ENCODE measurements around the gene MLIP. TPM values are rescaled to one million over a fixed set of nuclear protein-coding genes. Genes with fewer than 3 reads are reported as not detected.

Gene MLIP
- total RNA-seq, 4 donors from 2014 or later, result 0.42 to 3.5 (median 1.2) TPM

DNA sequence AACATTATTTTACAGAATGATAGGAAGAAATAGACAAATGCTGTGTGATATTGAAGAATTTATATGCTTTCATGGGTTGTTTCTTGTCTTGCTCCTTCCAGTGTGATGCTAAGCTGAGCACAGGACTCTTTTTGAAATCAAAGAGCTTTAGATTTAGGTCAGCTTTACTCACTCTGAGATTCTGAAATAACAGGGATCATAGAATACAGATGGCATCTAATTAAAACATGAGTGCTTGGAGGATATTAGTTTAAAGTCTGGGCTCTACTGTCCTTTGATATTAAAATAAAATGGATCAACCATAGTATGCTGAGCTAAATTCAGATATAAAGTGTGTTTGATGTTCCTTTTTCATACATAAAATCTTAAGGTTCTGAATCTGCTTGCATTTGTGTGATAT is 29.6 kb downstream of the MLIP start:
- Histone ChIP-seq H3K27ac (replicated peaks in 1 of 4) (no peak overlapping the region), H3K36me3 (peaks cover 0 to 20% (median 0%) of the 10 kb centered on the region in 4 donors), H3K9me3 (no peaks in the 10 kb centered on the region), H3K27me3 (no peaks in the 10 kb centered on the region), H3K4me3 (no peak overlapping the region), H3K4me1 (peaks cover 0 to 6% (median 4%) of the 10 kb centered on the region in 4 donors)
- no peak for DNase-seq (ENCODE audit: extremely low spot score)
- TF ChIP-seq POLR2AphosphoS5 (IDR thresholded peaks at IDR 0.05), result no peak
- no peak for TF ChIP-seq POLR2A (IDR thresholded peaks at IDR 0.05; ENCODE audit: low read depth)
- TF ChIP-seq, protein P1, sequence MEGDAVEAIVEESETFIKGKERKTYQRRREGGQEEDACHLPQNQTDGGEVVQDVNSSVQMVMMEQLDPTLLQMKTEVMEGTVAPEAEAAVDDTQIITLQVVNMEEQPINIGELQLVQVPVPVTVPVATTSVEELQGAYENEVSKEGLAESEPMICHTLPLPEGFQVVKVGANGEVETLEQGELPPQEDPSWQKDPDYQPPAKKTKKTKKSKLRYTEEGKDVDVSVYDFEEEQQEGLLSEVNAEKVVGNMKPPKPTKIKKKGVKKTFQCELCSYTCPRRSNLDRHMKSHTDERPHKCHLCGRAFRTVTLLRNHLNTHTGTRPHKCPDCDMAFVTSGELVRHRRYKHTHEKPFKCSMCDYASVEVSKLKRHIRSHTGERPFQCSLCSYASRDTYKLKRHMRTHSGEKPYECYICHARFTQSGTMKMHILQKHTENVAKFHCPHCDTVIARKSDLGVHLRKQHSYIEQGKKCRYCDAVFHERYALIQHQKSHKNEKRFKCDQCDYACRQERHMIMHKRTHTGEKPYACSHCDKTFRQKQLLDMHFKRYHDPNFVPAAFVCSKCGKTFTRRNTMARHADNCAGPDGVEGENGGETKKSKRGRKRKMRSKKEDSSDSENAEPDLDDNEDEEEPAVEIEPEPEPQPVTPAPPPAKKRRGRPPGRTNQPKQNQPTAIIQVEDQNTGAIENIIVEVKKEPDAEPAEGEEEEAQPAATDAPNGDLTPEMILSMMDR (IDR thresholded peaks at IDR 0.05), result no peak
- no peak for TF ChIP-seq EP300 (IDR thresholded peaks at IDR 0.05)
- intact Hi-C loops (cut with DNase I), result no loop called here

DNA sequence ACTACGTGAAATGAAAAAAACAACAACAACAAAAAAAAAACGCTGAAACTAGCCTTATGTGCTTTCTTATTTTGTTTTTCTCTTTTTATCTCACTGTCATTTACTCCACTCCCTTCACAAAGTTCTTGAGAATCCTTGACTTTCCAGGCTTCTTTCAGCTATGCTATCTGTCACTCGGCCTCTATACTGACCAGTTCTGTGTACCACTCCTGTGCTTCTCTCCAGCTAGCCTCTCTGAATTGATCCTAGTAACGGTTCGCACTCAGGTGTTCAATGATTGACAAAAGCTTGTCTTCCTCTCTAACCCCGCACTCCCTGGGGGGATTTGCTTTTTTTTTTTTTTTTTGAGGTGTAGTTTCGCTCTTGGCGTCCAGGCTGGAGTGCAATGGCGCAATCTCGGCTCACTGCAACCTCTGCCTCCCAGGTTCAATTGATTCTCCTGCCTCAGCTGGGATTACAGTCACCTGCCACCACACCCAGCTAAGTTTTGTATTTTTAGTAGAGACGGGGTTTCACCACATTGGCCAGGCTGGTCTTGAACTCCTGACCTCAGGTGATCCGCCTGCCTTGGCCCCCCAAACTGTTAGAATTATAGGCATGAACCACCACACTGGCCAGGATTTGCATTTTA is 31.8 kb downstream of the MLIP start:
- no peaks in the 10 kb centered on the region for H3K4me1 ChIP-seq
- peaks cover 0 to 11% (median 0%) of the 10 kb centered on the region in 4 donors for H3K36me3 ChIP-seq
- no peaks in the 10 kb centered on the region for H3K27me3 ChIP-seq
- TF ChIP-seq POLR2A (IDR thresholded peaks at IDR 0.05; ENCODE audit: low read depth), result no peak
- TF ChIP-seq, protein P1 (IDR thresholded peaks at IDR 0.05), result no peak
- TF ChIP-seq POLR2AphosphoS5 (IDR thresholded peaks at IDR 0.05), result no peak
- no peak for TF ChIP-seq EP300 (IDR thresholded peaks at IDR 0.05)
- WGBS, result 93% methylated on average over 12 of the region's 12 CpGs
- no peak overlapping the region for H3K27ac ChIP-seq (replicated peaks in 1 of 4)
- intact Hi-C loops (cut with DNase I), result no loop called here
- H3K9me3 ChIP-seq, result no peaks in the 10 kb centered on the region
- no peak overlapping the region for H3K4me3 ChIP-seq
- no peak for DNase-seq (ENCODE audit: extremely low spot score)

DNA sequence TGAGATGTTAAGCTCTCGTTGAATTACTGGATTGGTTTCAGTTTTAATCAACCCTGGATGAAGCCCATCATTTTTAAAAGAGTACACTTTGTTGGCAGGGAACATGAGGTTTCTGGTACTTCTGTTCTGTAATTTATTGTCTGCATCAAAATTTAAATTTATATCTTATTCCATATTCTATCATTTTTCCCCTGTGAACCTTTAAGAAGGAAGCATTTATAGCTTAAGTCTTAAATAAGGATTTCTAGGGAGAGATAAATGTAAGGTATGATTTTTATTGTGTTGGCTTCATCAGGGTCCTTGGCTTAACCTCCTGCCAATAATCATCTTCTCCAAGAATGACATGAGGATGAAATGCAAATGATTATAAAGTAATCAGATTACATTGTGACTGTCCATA is 40.6 kb downstream of the MLIP start:
- H3K36me3 ChIP-seq, result no peaks in the 10 kb centered on the region
- intact Hi-C loops (cut with DNase I), result no loop called here
- 75% methylated on average over 1 of the region's 1 CpG for WGBS
- no peak for TF ChIP-seq POLR2AphosphoS5 (IDR thresholded peaks at IDR 0.05)
- TF ChIP-seq POLR2A (IDR thresholded peaks at IDR 0.05; ENCODE audit: low read depth), result no peak
- no peak for TF ChIP-seq EP300 (IDR thresholded peaks at IDR 0.05)
- TF ChIP-seq, protein P1 (IDR thresholded peaks at IDR 0.05), result no peak
- no peak overlapping the region for H3K27ac ChIP-seq (replicated peaks in 1 of 4)
- no peaks in the 10 kb centered on the region for H3K9me3 ChIP-seq
- H3K4me1 ChIP-seq, result no peaks in the 10 kb centered on the region
- DNase-seq (ENCODE audit: extremely low spot score), result no peak
- H3K4me3 ChIP-seq, result no peak overlapping the region
- H3K27me3 ChIP-seq, result no peaks in the 10 kb centered on the region

DNA sequence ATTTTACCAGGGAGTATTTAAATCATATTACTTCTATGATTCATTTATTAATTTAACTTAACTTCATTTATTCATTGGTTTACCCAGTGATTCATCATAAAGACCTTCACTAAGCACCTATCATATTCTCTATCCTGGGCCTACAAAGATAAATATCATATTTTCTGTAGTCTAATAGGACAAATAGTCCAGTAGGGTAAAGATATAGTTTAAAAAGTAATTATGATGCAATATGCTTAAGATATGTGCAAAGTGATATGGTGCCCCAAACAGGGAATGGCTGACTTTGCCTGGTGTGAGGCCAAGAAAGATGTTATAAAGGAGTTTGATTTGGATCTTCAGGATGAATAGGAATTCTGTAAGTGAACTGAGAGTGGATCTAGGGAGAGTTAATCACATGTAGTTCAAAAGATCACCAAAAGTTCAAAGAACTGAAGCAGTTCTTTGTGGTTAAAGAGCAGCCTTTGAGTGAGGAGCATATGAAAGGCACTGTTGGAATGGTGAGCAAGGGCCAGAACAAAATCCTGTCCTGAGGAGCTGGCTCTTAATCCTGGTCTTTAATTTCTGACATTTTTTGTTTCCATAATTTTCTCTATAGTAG is 45.5 kb downstream of the MLIP start:
- H3K36me3 ChIP-seq, result no peaks in the 10 kb centered on the region
- TF ChIP-seq EP300 (IDR thresholded peaks at IDR 0.05) (no peak), POLR2A (IDR thresholded peaks at IDR 0.05; ENCODE audit: low read depth) (no peak), POLR2AphosphoS5 (IDR thresholded peaks at IDR 0.05) (no peak)
- TF ChIP-seq, protein P1 (IDR thresholded peaks at IDR 0.05), result no peak

More for the DNA sequence above, 45.5 kb downstream of the MLIP start:
- Histone ChIP-seq H3K9me3 (no peaks in the 10 kb centered on the region), H3K27ac (replicated peaks in 1 of 4) (no peak overlapping the region), H3K27me3 (no peaks in the 10 kb centered on the region), H3K4me3 (no peak overlapping the region), H3K4me1 (no peaks in the 10 kb centered on the region)
- no peak for DNase-seq (ENCODE audit: extremely low spot score)
- intact Hi-C loops (cut with DNase I), result no loop called here
